Right hindlimb (tissue), 1 donor: Measurements from ENCODE around the gene USP17L26.
"Not testable (repeated sequence)": the region's sequence is repeated elsewhere in the genome, so short reads cannot be mapped to it uniquely, and the experiment has no call there.

Source experiments
- DNase-seq: peaks from one replicate; pipeline ENCODE4 v3.0.0-alpha.2; 2018

Gene USP17L26

GRCh38 chr4:9334358-9334757, at the start of gene USP17L26:
Gene USP17L26, plus strand, starts transcription at chr4:9334658. Its CDS starts 0 bp downstream, at chr4:9334658.
- DNase-seq: not testable (repeated sequence)

DNA sequence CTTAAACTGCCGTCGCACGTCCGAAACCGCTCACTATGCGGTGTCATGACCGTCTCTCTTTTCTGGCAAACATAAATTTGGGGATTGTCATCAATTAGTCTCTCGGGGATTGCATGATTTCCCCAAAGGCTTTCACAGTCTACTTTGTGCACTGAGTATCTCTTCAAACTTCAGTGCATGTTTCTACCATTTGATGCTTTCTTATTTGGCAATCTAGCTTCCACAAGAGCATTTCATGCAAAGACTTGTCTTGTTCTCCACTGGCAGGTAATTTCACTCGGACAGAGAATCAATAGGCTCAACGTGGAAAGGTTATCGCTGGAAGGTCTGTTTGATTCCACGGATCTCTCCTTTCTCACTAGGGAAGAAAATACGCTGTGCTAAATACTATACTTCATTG, 10.3 kb upstream of the USP17L26 start:
- not testable (repeated sequence) for DNase-seq

DNA sequence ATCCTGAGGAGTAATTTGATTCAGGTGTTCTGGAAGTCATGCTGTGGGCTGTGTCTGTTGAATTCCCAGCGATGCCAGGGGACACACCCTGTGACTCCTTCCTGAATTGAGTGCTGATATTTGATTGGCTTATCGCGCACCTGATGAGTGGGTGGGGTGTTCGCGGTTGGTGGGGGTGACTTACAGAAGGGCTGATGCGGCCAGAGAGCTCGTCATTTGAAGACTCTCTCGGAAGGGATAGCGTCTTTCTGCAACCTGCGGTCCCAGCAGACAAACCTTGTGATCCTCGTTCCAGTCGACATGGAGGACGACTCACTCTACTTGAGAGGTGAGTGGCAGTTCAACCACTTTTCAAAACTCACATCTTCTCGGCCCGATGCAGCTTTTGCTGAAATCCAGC, 9.6 kb upstream of the USP17L26 start, which contains the start of gene USP17L24:
Gene USP17L24 (plus strand): TSS at position 301 of the 400 bp plus-strand sequence. CDS start 0 bp downstream, at position 301.
- DNase-seq: not testable (repeated sequence)

GRCh38 chr4:9329611-9330010, 4.8 kb upstream of the USP17L26 start, which contains the start of gene USP17L25:
Gene USP17L25, plus strand, starts transcription at chr4:9329911. Its CDS starts 0 bp downstream, at chr4:9329911.
- not testable (repeated sequence) for DNase-seq

DNA sequence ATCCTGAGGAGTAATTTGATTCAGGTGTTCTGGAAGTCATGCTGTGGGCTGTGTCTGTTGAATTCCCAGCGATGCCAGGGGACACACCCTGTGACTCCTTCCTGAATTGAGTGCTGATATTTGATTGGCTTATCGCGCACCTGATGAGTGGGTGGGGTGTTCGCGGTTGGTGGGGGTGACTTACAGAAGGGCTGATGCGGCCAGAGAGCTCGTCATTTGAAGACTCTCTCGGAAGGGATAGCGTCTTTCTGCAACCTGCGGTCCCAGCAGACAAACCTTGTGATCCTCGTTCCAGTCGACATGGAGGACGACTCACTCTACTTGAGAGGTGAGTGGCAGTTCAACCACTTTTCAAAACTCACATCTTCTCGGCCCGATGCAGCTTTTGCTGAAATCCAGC, 4.6 kb downstream of the USP17L26 start, which contains the start of gene USP17L5:
Gene USP17L5 (plus strand): TSS at position 301 of the 400 bp plus-strand sequence. CDS start 0 bp downstream, at position 301.
- DNase-seq: not testable (repeated sequence)

- DNase-seq: not testable (repeated sequence)
Measured at GRCh38 chr4:9343848-9344247, 9.4 kb downstream of the USP17L26 start, which contains the start of gene USP17L27. Gene USP17L27, plus strand, starts transcription at chr4:9344148. Its CDS starts 0 bp downstream, at chr4:9344148.

DNA sequence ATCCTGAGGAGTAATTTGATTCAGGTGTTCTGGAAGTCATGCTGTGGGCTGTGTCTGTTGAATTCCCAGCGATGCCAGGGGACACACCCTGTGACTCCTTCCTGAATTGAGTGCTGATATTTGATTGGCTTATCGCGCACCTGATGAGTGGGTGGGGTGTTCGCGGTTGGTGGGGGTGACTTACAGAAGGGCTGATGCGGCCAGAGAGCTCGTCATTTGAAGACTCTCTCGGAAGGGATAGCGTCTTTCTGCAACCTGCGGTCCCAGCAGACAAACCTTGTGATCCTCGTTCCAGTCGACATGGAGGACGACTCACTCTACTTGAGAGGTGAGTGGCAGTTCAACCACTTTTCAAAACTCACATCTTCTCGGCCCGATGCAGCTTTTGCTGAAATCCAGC, 14.1 kb downstream of the USP17L26 start, which contains the start of gene USP17L28:
Gene USP17L28 (plus strand): TSS at position 301 of the 400 bp plus-strand sequence. CDS start 0 bp downstream, at position 301.
- not testable (repeated sequence) for DNase-seq

DNA sequence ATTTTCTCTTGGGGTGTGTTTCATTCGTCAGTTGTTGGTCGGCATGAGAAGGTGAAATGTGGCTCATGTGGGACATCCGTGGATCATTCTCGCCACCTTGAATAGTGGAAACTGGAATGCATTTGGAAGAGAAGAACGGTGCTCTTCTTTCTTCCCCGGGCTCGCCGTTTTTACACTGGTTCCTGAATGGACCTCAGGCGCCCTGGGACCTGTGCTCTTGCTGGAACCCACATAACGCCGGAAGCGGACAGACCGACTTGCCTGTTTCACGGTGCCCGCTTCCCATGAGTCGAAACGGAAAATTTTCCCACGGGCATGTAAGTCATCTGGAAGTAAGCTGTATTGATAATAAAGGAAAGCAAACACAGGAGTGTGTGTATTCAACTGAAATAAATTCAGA, 16.4 kb downstream of the USP17L26 start:
- DNase-seq: not testable (repeated sequence)

DNA sequence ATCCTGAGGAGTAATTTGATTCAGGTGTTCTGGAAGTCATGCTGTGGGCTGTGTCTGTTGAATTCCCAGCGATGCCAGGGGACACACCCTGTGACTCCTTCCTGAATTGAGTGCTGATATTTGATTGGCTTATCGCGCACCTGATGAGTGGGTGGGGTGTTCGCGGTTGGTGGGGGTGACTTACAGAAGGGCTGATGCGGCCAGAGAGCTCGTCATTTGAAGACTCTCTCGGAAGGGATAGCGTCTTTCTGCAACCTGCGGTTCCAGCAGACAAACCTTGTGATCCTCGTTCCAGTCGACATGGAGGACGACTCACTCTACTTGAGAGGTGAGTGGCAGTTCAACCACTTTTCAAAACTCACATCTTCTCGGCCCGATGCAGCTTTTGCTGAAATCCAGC, 18.9 kb downstream of the USP17L26 start, which contains the start of gene USP17L29:
Gene USP17L29 (plus strand): TSS at position 301 of the 400 bp plus-strand sequence. CDS start 0 bp downstream, at position 301.
- DNase-seq: not testable (repeated sequence)

- not testable (repeated sequence) for DNase-seq
Measured at GRCh38 chr4:9362829-9363228, 28.4 kb downstream of the USP17L26 start, which contains the start of gene USP17L30. Gene USP17L30, plus strand, starts transcription at chr4:9363129. Its CDS starts 0 bp downstream, at chr4:9363129.

DNA sequence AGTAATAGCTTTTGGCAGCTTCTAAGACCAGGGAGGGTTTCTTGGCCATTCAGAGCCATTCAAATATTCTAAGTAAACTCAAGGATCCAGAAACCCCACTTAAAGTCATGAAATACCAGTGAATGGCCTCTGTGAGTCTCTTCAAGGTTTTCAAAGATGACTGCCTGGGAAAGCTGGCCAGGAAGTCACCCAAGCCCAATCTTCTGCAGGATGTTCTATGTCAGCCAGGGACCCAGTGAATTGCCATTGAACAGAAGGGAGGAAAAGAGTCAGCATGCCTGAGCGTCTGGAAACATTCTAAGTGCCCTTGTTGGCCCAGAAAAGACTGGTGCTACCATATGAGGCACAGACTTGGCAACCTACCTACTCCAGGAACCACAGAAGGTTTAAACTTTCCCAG, 45.4 kb downstream of the USP17L26 start:
- not testable (repeated sequence) for DNase-seq

DNA sequence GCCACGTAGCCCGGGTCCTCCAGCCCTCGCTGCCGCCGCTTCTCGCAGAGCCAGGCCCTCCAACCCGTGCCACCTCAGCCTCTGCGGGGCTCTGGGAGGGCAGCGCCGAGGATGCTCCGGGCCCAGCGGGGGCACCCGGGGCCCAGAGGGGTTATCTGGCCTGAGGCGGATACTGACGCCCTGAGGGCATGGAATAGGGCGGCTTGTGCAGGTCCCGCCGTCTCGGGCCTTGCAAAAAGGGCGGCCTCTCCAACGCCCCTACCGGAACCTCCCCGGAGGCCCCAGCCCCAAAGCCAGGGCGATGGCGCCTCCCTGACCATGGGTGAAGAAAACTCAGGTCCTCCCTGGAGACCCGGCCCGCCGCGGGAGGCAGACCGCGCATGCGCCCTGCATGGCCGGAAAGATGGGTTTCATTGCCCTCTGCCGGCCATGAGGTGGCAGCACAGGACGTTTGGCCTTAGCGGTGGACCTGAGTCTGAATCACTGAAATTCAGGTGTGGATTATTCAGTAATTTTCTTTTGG, 46.6 kb downstream of the USP17L26 start:
- DNase-seq: peak; percentile 31

DNA sequence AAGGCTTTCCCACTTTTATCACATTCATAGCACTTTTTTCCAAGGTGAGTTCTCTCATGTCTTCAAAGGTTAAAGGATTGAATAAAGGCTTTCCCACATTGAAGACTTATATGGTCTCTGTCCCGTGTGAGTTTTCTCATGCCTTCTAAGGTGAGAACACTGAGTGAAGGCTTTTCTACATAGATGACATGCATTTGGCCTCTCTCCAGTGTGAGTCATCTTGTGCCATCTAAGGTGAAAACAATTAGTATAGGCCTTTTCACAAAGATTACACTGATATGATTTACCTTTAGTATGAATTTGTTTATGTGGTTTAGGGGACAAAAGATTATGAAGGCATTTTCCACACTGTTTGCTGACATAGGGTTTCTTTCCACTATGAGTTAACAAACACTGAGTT, 49.7 kb downstream of the USP17L26 start:
- DNase-seq: no peak
